ENCODE results near the gene DNAJC27.

DNA sequence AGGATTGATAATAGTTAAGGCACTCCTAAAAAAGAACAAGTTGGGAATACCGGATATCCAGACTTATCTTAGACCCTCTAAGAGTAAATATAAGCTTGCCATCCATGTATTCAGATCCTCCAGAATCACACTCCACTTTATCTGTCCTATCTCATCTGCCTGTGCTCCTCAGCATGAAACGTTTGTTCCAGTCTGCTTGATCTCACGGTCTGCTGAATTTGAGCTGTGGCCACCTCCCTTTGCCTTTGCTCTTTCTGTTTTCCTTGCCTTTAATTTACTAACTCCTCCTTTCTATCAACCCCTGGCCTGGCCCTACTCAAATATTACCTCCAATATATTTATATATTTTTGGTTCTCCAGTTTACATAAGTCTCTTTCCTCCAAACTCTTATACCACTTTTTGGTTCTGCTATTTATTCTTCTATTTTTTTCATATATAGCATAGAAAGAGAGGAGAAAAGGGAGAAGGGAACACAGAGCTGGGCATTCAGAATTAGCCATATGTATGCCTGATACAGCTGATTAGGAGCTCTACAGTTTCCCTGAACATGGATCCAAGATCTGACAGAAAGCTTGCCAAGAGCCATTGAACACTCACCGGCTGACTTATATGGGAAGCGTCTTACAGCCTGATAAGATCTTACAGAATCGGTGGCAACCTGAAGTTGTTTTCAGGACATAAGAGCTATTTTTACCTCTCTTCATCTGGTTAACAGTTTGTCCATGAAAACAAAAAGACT is 21.8 kb upstream of the DNAJC27 start:
- TF ChIP-seq EZH2 (IDR thresholded peaks at IDR 0.05; ENCODE audit: insufficient read depth, poor library complexity, severe bottlenecking): no peak
- TF ChIP-seq EZH2phosphoT487 (IDR thresholded peaks at IDR 0.05; ENCODE audit: insufficient read depth, low read depth): no peak
